ENCODE measurements around the gene CTXN1. TPM values are rescaled to one million over a fixed set of nuclear protein-coding genes. Genes with fewer than 3 reads are reported as not detected.
"Not testable (repeated sequence)": the region's sequence is repeated elsewhere in the genome, so short reads cannot be mapped to it uniquely, and the experiment has no call there.

Gene CTXN1
- total RNA-seq, 1 donor, result 2.5 TPM

DNA sequence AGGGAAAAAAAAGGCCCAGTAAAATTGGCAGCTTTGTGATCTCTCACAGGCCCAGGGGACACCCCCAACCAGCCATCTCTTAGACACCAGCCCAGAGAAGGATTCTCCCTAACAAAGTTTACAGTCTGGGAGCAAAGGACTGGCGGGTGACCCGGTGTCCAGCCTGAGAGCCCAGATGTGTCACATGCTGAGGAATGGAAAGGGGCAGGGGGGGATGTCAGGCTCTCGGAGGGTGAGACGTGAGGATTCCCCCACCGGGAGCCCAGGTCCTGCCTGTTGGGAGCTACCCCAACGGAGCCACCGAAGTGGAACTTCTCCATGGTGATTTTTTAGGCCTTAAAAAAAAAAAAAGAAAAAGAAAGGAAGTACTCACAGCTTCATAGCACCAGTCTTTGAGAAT is 4.8 kb upstream of the CTXN1 start:
- Histone ChIP-seq H3K79me2 (ENCODE audit: insufficient read depth, low read length) (no peaks in the 10 kb centered on the region), H3K27ac (ENCODE audit: low read depth, low read length) (no peak overlapping the region), H3K27me3 (ENCODE audit: insufficient read depth, low read length) (no peaks in the 10 kb centered on the region), H3K4me2 (ENCODE audit: insufficient read depth, low read length) (no peak overlapping the region), H4K20me1 (ENCODE audit: insufficient read depth, low read length) (no peaks in the 10 kb centered on the region), H3K4me1 (ENCODE audit: insufficient read depth, low read length) (peaks cover 25% of the 10 kb centered on the region), H3K36me3 (ENCODE audit: insufficient read depth, low read length) (peaks cover 43% of the 10 kb centered on the region), H3K4me3 (ENCODE audit: insufficient read depth, low read length) (no peak overlapping the region), H3K9me3 (ENCODE audit: low read depth, low read length) (no peaks in the 10 kb centered on the region), H2AFZ (ENCODE audit: low read length) (no peak overlapping the region)
- TF ChIP-seq CTCF (IDR thresholded peaks at IDR 0.05; ENCODE audit: extremely low read depth, low read depth, low read length), result no peak
- peak; percentile 58 for DNase-seq (ENCODE audit: insufficient read length, low spot score, missing footprints)

DNA sequence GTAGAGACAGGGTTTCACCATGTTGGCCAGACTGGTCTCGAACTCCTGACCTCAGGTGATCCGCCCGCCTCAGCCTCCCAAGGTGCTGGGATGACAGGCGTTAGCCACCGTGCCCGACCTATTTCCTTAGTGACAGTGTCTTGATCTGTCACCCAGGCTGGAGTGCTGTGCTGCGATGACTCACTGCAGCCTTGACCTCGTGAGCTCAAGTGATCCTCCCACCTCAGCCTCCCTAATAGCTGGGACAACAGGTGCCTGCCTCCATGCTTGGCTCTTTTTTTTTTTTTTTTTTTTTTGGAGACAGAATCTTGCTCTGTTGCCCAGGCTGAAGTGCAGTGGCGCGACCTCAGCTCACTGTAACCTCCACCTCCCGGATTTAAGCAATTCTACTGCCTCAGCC is 4.1 kb upstream of the CTXN1 start:
- H3K79me2 ChIP-seq (ENCODE audit: insufficient read depth, low read length); H3K4me2 ChIP-seq (ENCODE audit: insufficient read depth, low read length); H3K4me3 ChIP-seq (ENCODE audit: insufficient read depth, low read length); H3K27me3 ChIP-seq (ENCODE audit: insufficient read depth, low read length); H3K9me3 ChIP-seq (ENCODE audit: low read depth, low read length); H4K20me1 ChIP-seq (ENCODE audit: insufficient read depth, low read length); H2AFZ ChIP-seq (ENCODE audit: low read length); DNase-seq (ENCODE audit: insufficient read length, low spot score, missing footprints): not testable (repeated sequence)
- Histone ChIP-seq H3K27ac (ENCODE audit: low read depth, low read length) (peak overlapping the region; percentile 45), H3K36me3 (ENCODE audit: insufficient read depth, low read length) (peaks cover 37% of the 10 kb centered on the region), H3K4me1 (ENCODE audit: insufficient read depth, low read length) (peaks cover 25% of the 10 kb centered on the region)

GRCh38 chr19:7928741-7929701 is 3.1 kb upstream of the CTXN1 start:
- DNase-seq (ENCODE audit: insufficient read length, low spot score, missing footprints), result peak; percentile 98
- Histone ChIP-seq H3K4me1 (ENCODE audit: insufficient read depth, low read length) (peaks cover 25% of the 10 kb centered on the region), H3K79me2 (ENCODE audit: insufficient read depth, low read length) (no peaks in the 10 kb centered on the region), H3K4me3 (ENCODE audit: insufficient read depth, low read length) (peak overlapping the region; percentile 40), H3K27ac (ENCODE audit: low read depth, low read length) (peak overlapping the region; percentile 92), H4K20me1 (ENCODE audit: insufficient read depth, low read length) (no peaks in the 10 kb centered on the region), H3K27me3 (ENCODE audit: insufficient read depth, low read length) (no peaks in the 10 kb centered on the region), H3K36me3 (ENCODE audit: insufficient read depth, low read length) (peaks cover 32% of the 10 kb centered on the region), H3K4me2 (ENCODE audit: insufficient read depth, low read length) (peak overlapping the region; percentile 51), H3K9me3 (ENCODE audit: low read depth, low read length) (no peaks in the 10 kb centered on the region), H2AFZ (ENCODE audit: low read length) (no peak overlapping the region)
- peak; percentile 49 for TF ChIP-seq CTCF (IDR thresholded peaks at IDR 0.05; ENCODE audit: extremely low read depth, low read depth, low read length)

DNA sequence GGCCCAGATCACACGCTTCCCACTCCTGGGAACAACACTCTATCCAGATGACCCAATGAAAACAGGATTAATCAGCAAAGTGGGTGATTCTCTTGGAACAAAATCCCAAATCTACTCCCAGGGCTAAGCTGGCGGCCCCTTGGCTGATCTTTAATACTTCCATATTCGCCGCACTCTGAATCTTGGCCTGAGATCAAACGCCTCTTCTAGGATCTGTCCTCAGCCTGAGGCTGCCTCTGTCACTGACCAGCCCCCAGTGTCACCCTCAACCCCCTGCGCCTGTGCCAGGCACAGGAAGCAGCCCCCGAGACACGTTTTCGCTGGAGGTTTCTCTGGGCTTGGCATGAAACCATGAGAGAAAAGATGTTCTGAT is 2.4 kb upstream of the CTXN1 start:
- peaks cover 25% of the 10 kb centered on the region for H3K36me3 ChIP-seq (ENCODE audit: insufficient read depth, low read length)
- peak; percentile 91 for DNase-seq (ENCODE audit: insufficient read length, low spot score, missing footprints)
- peaks cover 25% of the 10 kb centered on the region for H3K4me1 ChIP-seq (ENCODE audit: insufficient read depth, low read length)
- peak overlapping the region; percentile 51 for H3K4me2 ChIP-seq (ENCODE audit: insufficient read depth, low read length)
- H3K27me3 ChIP-seq (ENCODE audit: insufficient read depth, low read length), result no peaks in the 10 kb centered on the region
- peak overlapping the region; percentile 92 for H3K27ac ChIP-seq (ENCODE audit: low read depth, low read length)
- H3K4me3 ChIP-seq (ENCODE audit: insufficient read depth, low read length), result peak overlapping the region; percentile 40
- H4K20me1 ChIP-seq (ENCODE audit: insufficient read depth, low read length), result no peaks in the 10 kb centered on the region
- H3K79me2 ChIP-seq (ENCODE audit: insufficient read depth, low read length), result peaks cover under 1% of the 10 kb centered on the region
- H3K9me3 ChIP-seq (ENCODE audit: low read depth, low read length), result no peaks in the 10 kb centered on the region
- TF ChIP-seq CTCF (IDR thresholded peaks at IDR 0.05; ENCODE audit: extremely low read depth, low read depth, low read length), result no peak
- H2AFZ ChIP-seq (ENCODE audit: low read length), result no peak overlapping the region
